ENCODE results near the gene ST3GAL4. TPM values are rescaled to one million over a fixed set of nuclear protein-coding genes. Genes with fewer than 3 reads are reported as not detected.

ST3GAL4 gene
- total RNA-seq, 1 experiment from 2014 or later: 13.6 TPM

GRCh38 chr11:126420698-126421256, 65.3 kb downstream of the ST3GAL4 start:
- Mint-ChIP-seq H3K9me3 (no peaks in the 10 kb centered on the region), H3K4me3 (no peak overlapping the region)

More at GRCh38 chr11:126420698-126421256, 65.3 kb downstream of the ST3GAL4 start:
- H2AFZ ChIP-seq (ENCODE audit: low read length): no peak overlapping the region
- H2BK5ac ChIP-seq (ENCODE audit: insufficient read length, low read length): no peak overlapping the region
- no peak overlapping the region for H3K14ac ChIP-seq (ENCODE audit: insufficient read depth, low read length)
- no peak overlapping the region for H2BK120ac ChIP-seq (ENCODE audit: low read depth, low read length, poor library complexity, severe bottlenecking)
- no peaks in the 10 kb centered on the region for H3K23me2 ChIP-seq (ENCODE audit: insufficient read length, low read depth, low read length, poor library complexity, severe bottlenecking)
- H3K27me3 ChIP-seq (ENCODE audit: insufficient read depth, low read length): no peaks in the 10 kb centered on the region; the same call in 1 of the 2 replicates
- no peaks in the 10 kb centered on the region for H3K79me2 ChIP-seq (ENCODE audit: insufficient read depth, low read length)
- no peaks in the 10 kb centered on the region; the same call in 1 of the 2 replicates for H3K4me1 ChIP-seq (ENCODE audit: insufficient read depth, low read length)
- H3K27ac ChIP-seq (ENCODE audit: insufficient read length, low read depth, low read length): no peak overlapping the region
- no peak for DNase-seq
- H2BK20ac ChIP-seq (ENCODE audit: low read depth, low read length, poor library complexity, severe bottlenecking): no peak overlapping the region
- no peak overlapping the region for H2AK5ac ChIP-seq (ENCODE audit: insufficient read length, low read length)
- no peaks in the 10 kb centered on the region for H3K9me3 ChIP-seq (ENCODE audit: control insufficient read depth, low read depth, low read length)
- no peak overlapping the region for H3K18ac ChIP-seq (ENCODE audit: insufficient read length, low read depth, low read length)
- H4K20me1 ChIP-seq (ENCODE audit: control insufficient read depth, insufficient read depth, insufficient read length): no peaks in the 10 kb centered on the region
- H3K23ac ChIP-seq (ENCODE audit: insufficient read length, low read depth, low read length): no peak overlapping the region
- no peak overlapping the region for H4K91ac ChIP-seq (ENCODE audit: insufficient read length, low read depth, low read length)
- H3K27me3 Mint-ChIP-seq (ENCODE audit: low read depth): peaks cover 3% of the 10 kb centered on the region
- TF ChIP-seq CTCF (conservative IDR thresholded peaks at IDR 0.05): no peak
- H3K4ac ChIP-seq (ENCODE audit: low read depth, low read length): no peak overlapping the region
- no peak overlapping the region for H3K56ac ChIP-seq (ENCODE audit: insufficient read length, low read depth, low read length)
- no peaks in the 10 kb centered on the region for H3K79me1 ChIP-seq (ENCODE audit: insufficient read depth, low read depth, low read length, poor library complexity, severe bottlenecking)
- H3K27ac Mint-ChIP-seq: no peak overlapping the region
- H4K8ac ChIP-seq (replicated peaks; ENCODE audit: insufficient read length, low read depth, low read length): no peak overlapping the region
- H3K4me2 ChIP-seq (ENCODE audit: insufficient read depth, insufficient read length, low read length): no peak overlapping the region
- H3K36me3 Mint-ChIP-seq (ENCODE audit: insufficient read depth in 1 of 3, low read depth in 3 of 3): no peaks in the 10 kb centered on the region; a peak in 2 of 7 replicates
- no peak overlapping the region for H2BK12ac ChIP-seq (ENCODE audit: insufficient read length, low read depth, low read length)
- no peak overlapping the region for H4K5ac ChIP-seq (ENCODE audit: insufficient read length, low read depth, low read length)
- H3T11ph ChIP-seq (ENCODE audit: low read length): no peak overlapping the region
- WGBS (ENCODE audit: extremely low coverage, insufficient read length, low lambda C conversion rate): no CpG with 5 or more reads among the region's 6 CpGs
- peaks cover 0 to 6% of the 10 kb centered on the region in 2 experiments; a peak in 2 of 4 replicates for H3K4me1 Mint-ChIP-seq
- no peak overlapping the region for H3K9ac ChIP-seq (ENCODE audit: extremely low read depth, insufficient read length, low read length)
- H2BK15ac ChIP-seq (ENCODE audit: low read depth, low read length): no peak overlapping the region

Measured in H9 (cell line).